IMR-90 (cell line): ENCODE measurements around the gene DAG1. TPM values are rescaled to one million over a fixed set of nuclear protein-coding genes. Genes with fewer than 3 reads are reported as not detected.
"Not testable (repeated sequence)": the region's sequence is repeated elsewhere in the genome, so short reads cannot be mapped to it uniquely, and the experiment has no call there.

ENCODE experiments used
- ATAC-seq: fragments of 200-7000 bp; cut with Tn5 transposase; 2 replicates; pipeline ENCODE4 v1.9.1; 2020; ENCODE audit warnings: low read depth, mild to moderate bottlenecking, moderate library complexity
- BruUV-seq: library from RNA; stranded (reverse); fragments of 400-500 nt; replicated peaks from 2 replicates; lab custom pipeline; 2021; lab: Mats Ljungman, UMichigan
- CTCF ChIA-PET: fragments of 300-600 bp; formaldehyde crosslinking; extraction: SDS; loops from one replicate; lab custom pipeline; 2021; ENCODE audit warnings: antibody characterized with exemption; lab: Yijun Ruan, JAX
- POLR2A ChIA-PET: fragments of 300-600 bp; sonication (Branson Sonifier 250); formaldehyde crosslinking; loops from one replicate; lab custom pipeline; 2022; ENCODE audit warnings: antibody characterized with exemption; ENCODE audit not compliant: unreplicated experiment; lab: Charles Lee
- DNase-seq: peaks from one replicate; pipeline ENCODE4 v3.0.0; 2013
- H2AFZ ChIP-seq: replicated peaks from 2 replicates; pipeline ENCODE3; 2013; ENCODE audit warnings: low read length, mild to moderate bottlenecking; ENCODE audit not compliant: poor library complexity
- H2AK5ac ChIP-seq: 2 replicates; pipeline ENCODE4 v1.6.1; 2013; ENCODE audit warnings: low read depth, low read length, inconsistent platforms
- H2AK9ac ChIP-seq: replicated peaks from 2 replicates; pipeline ENCODE3; 2013; ENCODE audit warnings: mild to moderate bottlenecking, low read depth, low read length, moderate library complexity; ENCODE audit not compliant: poor library complexity
- H2BK120ac ChIP-seq: 2 replicates; pipeline ENCODE4 v1.6.1; 2013; ENCODE audit warnings: low read depth, low read length, inconsistent platforms
- H2BK15ac ChIP-seq: 3 replicates; pipeline ENCODE4 v1.6.1; 2013; ENCODE audit warnings: low read depth, low read length, inconsistent platforms
- H2BK20ac ChIP-seq: 2 replicates; pipeline ENCODE4 v1.6.1; 2013; ENCODE audit warnings: low read depth, mild to moderate bottlenecking, inconsistent platforms, low read length, moderate library complexity
- H2BK5ac ChIP-seq: 2 replicates; pipeline ENCODE4 v1.6.1; 2013; ENCODE audit warnings: mild to moderate bottlenecking, low read depth, low read length, inconsistent platforms; ENCODE audit not compliant: poor library complexity, severe bottlenecking
- H3K14ac ChIP-seq: replicated peaks from 2 replicates; pipeline ENCODE4 v1.6.1; 2013; ENCODE audit warnings: low read depth, low read length, inconsistent platforms
- H3K18ac ChIP-seq: 2 replicates; pipeline ENCODE4 v1.6.1; 2013; ENCODE audit warnings: low read depth, low read length, control low read depth
- H3K23ac ChIP-seq: 2 replicates; pipeline ENCODE4 v1.6.1; 2013; ENCODE audit warnings: low read depth, low read length, inconsistent platforms
- H3K27ac ChIP-seq: 2 replicates; pipeline ENCODE4 v1.5.1; 2013; ENCODE audit warnings: mild to moderate bottlenecking, control low read depth, low read length; ENCODE audit not compliant: insufficient read depth
- H3K27me3 ChIP-seq: 2 replicates; pipeline ENCODE4 v1.6.1; 2013; ENCODE audit warnings: low read length; ENCODE audit not compliant: control insufficient read depth, insufficient read depth
- H3K36me3 ChIP-seq: 2 replicates; pipeline ENCODE4 v1.6.1; 2013; ENCODE audit warnings: low read length, mixed read lengths; ENCODE audit not compliant: control insufficient read depth, insufficient read depth
- H3K4ac ChIP-seq: 2 replicates; pipeline ENCODE4 v1.6.1; 2013; ENCODE audit warnings: low read depth, low read length, inconsistent platforms
- H3K4me1 ChIP-seq: 2 replicates; pipeline ENCODE4 v1.6.1; 2013; ENCODE audit warnings: low read length, mixed read lengths; ENCODE audit not compliant: control insufficient read depth, insufficient read depth
- H3K4me2 ChIP-seq: 2 replicates; pipeline ENCODE4 v1.6.1; 2013; ENCODE audit warnings: low read depth, mild to moderate bottlenecking, control low read depth, low read length, moderate library complexity
- H3K4me3 ChIP-seq: 2 replicates; pipeline ENCODE4 v1.5.1; 2013; ENCODE audit warnings: low read depth, mild to moderate bottlenecking, control low read depth, low read length, moderate library complexity; ENCODE audit not compliant: insufficient read depth
- H3K56ac ChIP-seq: 2 replicates; pipeline ENCODE4 v1.6.1; 2013; ENCODE audit warnings: low read length, inconsistent platforms; ENCODE audit not compliant: insufficient read depth; ENCODE audit errors: extremely low read depth
- H3K79me1 ChIP-seq, 2 experiments: 2 replicates each; pipeline ENCODE4 v1.6.1; 2013; ENCODE audit warnings: low read length in 2 of 2, inconsistent platforms in 1 of 2, low read depth in 1 of 2
- H3K9ac ChIP-seq: 2 replicates; pipeline ENCODE4 v1.6.1; 2013; ENCODE audit warnings: low read depth, low read length, control low read depth
- H3K9me1 ChIP-seq: 2 replicates; pipeline ENCODE4 v1.6.1; 2013; ENCODE audit warnings: low read length, inconsistent platforms; ENCODE audit not compliant: insufficient read depth
- H3K9me3 ChIP-seq: 2 replicates; pipeline ENCODE4 v1.6.1; 2013; ENCODE audit warnings: low read length; ENCODE audit not compliant: control insufficient read depth, insufficient read depth
- H4K20me1 ChIP-seq: 2 replicates; pipeline ENCODE4 v1.6.1; 2013; ENCODE audit warnings: low read length, inconsistent platforms; ENCODE audit not compliant: insufficient read depth
- H4K5ac ChIP-seq: 2 replicates; pipeline ENCODE4 v1.6.1; 2013; ENCODE audit warnings: mild to moderate bottlenecking, low read depth, low read length, control low read depth
- H4K8ac ChIP-seq, 2 experiments: 2 replicates each; pipeline ENCODE4 v1.6.1; 2013; ENCODE audit warnings: low read depth in 2 of 2, low read length in 2 of 2, control low read depth in 1 of 2, inconsistent platforms in 1 of 2
- H4K91ac ChIP-seq: 2 replicates; pipeline ENCODE4 v1.6.1; 2013; ENCODE audit warnings: low read depth, low read length, inconsistent platforms; ENCODE audit not compliant: insufficient read depth
- BHLHE40 ChIP-seq: fragments of 150-350 bp; IDR thresholded peaks from 2 replicates; pipeline ENCODE4 v1.6.1; 2016; ENCODE audit warnings: mild to moderate bottlenecking, low read depth, low read length
- CTCF ChIP-seq: conservative IDR thresholded peaks from 2 replicates; pipeline ENCODE4 v1.5.1; 2012; ENCODE audit warnings: mild to moderate bottlenecking, low read depth, low read length, improper control_type of control experiment
- FOS ChIP-seq: fragments of 150-350 bp; IDR thresholded peaks from 2 replicates; pipeline ENCODE4 v1.6.1; 2016; ENCODE audit warnings: low read depth, low read length
- RFX5 ChIP-seq: IDR thresholded peaks from 2 replicates; pipeline ENCODE4 v1.8.0; 2012; ENCODE audit warnings: low read depth, mild to moderate bottlenecking, low read length, moderate library complexity
- WGBS, 2 experiments: methylation state at CpG; one replicate each; pipeline versions ENCODE4 v1.1.5 to v1.1.7; 2013; ENCODE audit warnings: missing lambda C conversion rate in 2 of 2; ENCODE audit not compliant: insufficient read length in 1 of 2; ENCODE audit errors: extremely low coverage in 2 of 2; 5-methylcytosine and 5-hydroxymethylcytosine counted together
- dilution Hi-C: fragments of 300-500 bp; cut with HindIII; formaldehyde crosslinking; loops from one replicate; pipeline ENCODE4 v1.14.3; 2018; ENCODE audit warnings: low sequenced_read_pairs; ENCODE audit not compliant: unreplicated experiment
- in situ Hi-C: fragments of 300-500 bp; cut with MboI; formaldehyde crosslinking; loops from 3 replicates; pipeline ENCODE4 v1.14.3; 2019; ENCODE audit warnings: low sequenced_read_pairs, inconsistent platforms, mixed read lengths
- intact Hi-C: fragments of 100-400 bp; cut with micrococcal nuclease; formaldehyde crosslinking; loops from 2 replicates; pipeline ENCODE4 v1.10.0; 2022
- polyA plus RNA-seq, 3 experiments: library from polyadenylated mRNA; depleted of rRNA; stranded (reverse); fragments of >200 nt; gene quantifications; 2 replicates each; pipeline ENCODE4 v1.2.3, GENCODE V29; 2012; ENCODE audit warnings: low replicate concordance in 1 of 3
- total RNA-seq: library from RNA; depleted of rRNA; stranded (reverse); fragments of >200 nt; gene quantifications from 2 replicates; pipeline ENCODE4 v1.2.3, GENCODE V29; 2012

Gene DAG1
- total and polyA plus RNA-seq, 2 of the 4 experiments (the other 2 are of a cell fraction), result 31.0 to 40.2 TPM

GRCh38 chr3:49495023-49495422 is 25.0 kb downstream of the DAG1 start:
- H4K91ac ChIP-seq, result no peak overlapping the region
- TF ChIP-seq BHLHE40 (no peak), RFX5 (no peak), CTCF (no peak), FOS (no peak)
- H3K79me1 ChIP-seq, result peaks cover 22 to 29% of the 10 kb centered on the region in 2 experiments
- H2AK9ac ChIP-seq, result no peak overlapping the region
- peak overlapping the region; percentile 7; the same call in 1 of the 2 replicates for H3K4me2 ChIP-seq
- in situ Hi-C loops, result no loop called here
- H2BK20ac ChIP-seq, result no peak overlapping the region
- H2BK5ac ChIP-seq, result no peak overlapping the region
- intact Hi-C loops, result no loop called here
- DNase-seq (no peak), ATAC-seq (no peak)
- H4K8ac ChIP-seq, result no peak overlapping the region
- H3K9ac ChIP-seq, result no peak overlapping the region
- H3K9me3 ChIP-seq, result no peaks in the 10 kb centered on the region
- H3K18ac ChIP-seq, result no peak overlapping the region
- H3K36me3 ChIP-seq, result no peaks in the 10 kb centered on the region
- peak overlapping the region; percentile 39; the same call in 1 of the 2 replicates for H2AK5ac ChIP-seq
- H3K14ac ChIP-seq, result no peak overlapping the region
- H3K27ac ChIP-seq, result no peak overlapping the region
- no peaks in the 10 kb centered on the region for H4K20me1 ChIP-seq
- peaks cover 16% of the 10 kb centered on the region for H3K9me1 ChIP-seq
- BruUV-seq, result no TSS peak
- no peak overlapping the region for H4K5ac ChIP-seq
- H3K4ac ChIP-seq, result no peak overlapping the region
- dilution Hi-C loops, result no loop called here
- no peak overlapping the region for H3K56ac ChIP-seq
- POLR2A ChIA-PET, result no interaction called here
- peak overlapping the region; percentile 52; the same call in 1 of the 2 replicates for H3K23ac ChIP-seq
- CTCF ChIA-PET, result interaction anchor here (0.5 kb wide), 1 partner anchor 20 kb away, joined by 3 read pairs; no protein-coding TSS in a partner anchor
- H3K4me1 ChIP-seq, result peaks cover 16% of the 10 kb centered on the region
- H2AFZ ChIP-seq, result no peak overlapping the region
- H3K27me3 ChIP-seq, result no peaks in the 10 kb centered on the region
- H3K4me3 ChIP-seq, result no peak overlapping the region
- no peak overlapping the region for H2BK15ac ChIP-seq
- H2BK120ac ChIP-seq, result no peak overlapping the region

DNA sequence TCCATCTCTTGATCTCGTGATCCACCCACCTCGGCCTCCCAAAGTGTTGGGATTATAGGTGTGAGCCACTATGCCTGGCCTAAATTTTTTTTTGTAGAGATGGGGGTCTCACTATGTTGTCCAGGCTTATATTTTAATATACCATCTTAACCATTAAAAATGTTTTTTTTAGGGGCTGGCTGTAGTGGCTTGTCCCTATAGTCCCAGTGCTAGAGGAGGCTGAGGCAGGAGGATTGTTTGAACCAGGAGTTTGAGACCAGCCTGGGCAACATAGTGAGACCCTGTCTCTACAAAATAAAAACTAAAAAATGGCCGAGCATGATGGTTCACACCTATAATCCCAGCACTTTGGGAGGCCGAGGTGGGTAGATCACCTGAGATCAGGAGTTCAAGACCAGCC is 26.8 kb downstream of the DAG1 start:
- H3K4me2 ChIP-seq, H3K9ac ChIP-seq, H3K27ac ChIP-seq, ATAC-seq, dilution Hi-C loops, H2AK5ac ChIP-seq, H4K91ac ChIP-seq, H2BK15ac ChIP-seq, H2BK20ac ChIP-seq, H4K5ac ChIP-seq, H2AK9ac ChIP-seq, H3K4ac ChIP-seq, intact Hi-C loops, DNase-seq, H3K27me3 ChIP-seq, H2AFZ ChIP-seq, H4K20me1 ChIP-seq, in situ Hi-C loops, H3K23ac ChIP-seq, H3K18ac ChIP-seq, H2BK120ac ChIP-seq, H3K14ac ChIP-seq, H2BK5ac ChIP-seq, H3K9me3 ChIP-seq, H3K56ac ChIP-seq, H4K8ac ChIP-seq, H3K36me3 ChIP-seq, CTCF ChIA-PET, POLR2A ChIA-PET, H3K4me3 ChIP-seq, BruUV-seq: not testable (repeated sequence)
- peaks cover 25% of the 10 kb centered on the region for H3K4me1 ChIP-seq
- no CpG with 5 or more reads among the region's 4 CpGs for WGBS, 2 experiments
- peaks cover 22% of the 10 kb centered on the region for H3K9me1 ChIP-seq
- peaks cover 19 to 41% of the 10 kb centered on the region in 2 experiments for H3K79me1 ChIP-seq
